CD4-positive, alpha-beta T cell treated with Interferon gamma for 1 hour (primary cell): ENCODE results near the gene NEMP2.

ENCODE experiments used
- DNase-seq: peaks from one replicate; pipeline ENCODE4 v3.0.0-alpha.2; 2020

Gene NEMP2

GRCh38 chr2:190455358-190456095, 79.0 kb downstream of the NEMP2 start:
- DNase-seq, result no peak

- DNase-seq, result no peak
Measured at GRCh38 chr2:190454795-190455194, 79.7 kb downstream of the NEMP2 start.
